ENCODE measurements around the gene BICRAL. TPM values are rescaled to one million over a fixed set of nuclear protein-coding genes. Genes with fewer than 3 reads are reported as not detected.

BICRAL gene
- total and polyA plus RNA-seq, 9 of the 15 experiments (the other 6 are each of a cell fraction or from before 2014, with no cell fraction given) = 1.2 to 11.9 (median 5.6) TPM

- Histone ChIP-seq H3K79me2 (ENCODE audit: control insufficient read depth, insufficient read depth, low read length) (peaks cover 36% of the 10 kb centered on the region), H3K9ac (ENCODE audit: insufficient read depth in 1 of 2, low read depth in 2 of 2, low read length in 2 of 2) (peak overlapping the region in 1 of 2 experiments; percentile 87; a peak in 3 of 4 replicates), H4K20me1 (replicated peaks; ENCODE audit: control insufficient read depth, insufficient read depth, low read length) (peaks cover 6% of the 10 kb centered on the region), H3K27me3 (ENCODE audit: control insufficient read depth in 2 of 2, insufficient read depth in 2 of 2, low read length in 2 of 2) (no peaks in the 10 kb centered on the region), H3K27ac (ENCODE audit: extremely low read depth, low read depth, low read length) (no peak overlapping the region), H3K9me3 (replicated peaks; ENCODE audit: control insufficient read depth, insufficient read depth, low read depth, low read length) (no peaks in the 10 kb centered on the region), H3K4me2 (ENCODE audit: insufficient read depth, low read length) (peak overlapping the region; percentile 87), H3K4me1 (replicated peaks in 1 of 2; ENCODE audit: control insufficient read depth in 2 of 2, insufficient read depth in 2 of 2, low read length in 2 of 2) (peaks cover 13 to 29% of the 10 kb centered on the region in 2 experiments), H2AFZ (ENCODE audit: low read depth, low read length) (peak overlapping the region; percentile 6), H3K4me3 (peak overlapping the region; percentile 90; the same call in 1 of the 2 replicates), H3K9me1 (ENCODE audit: control insufficient read depth, insufficient read depth, low read length) (no peaks in the 10 kb centered on the region), H3K36me3 (ENCODE audit: control insufficient read depth, insufficient read depth, low read length) (peaks cover 7% of the 10 kb centered on the region; the same call in 2 of the 3 replicates)
- TF ChIP-seq ZNF589 (CRISPR knock-in tag; IDR thresholded peaks at IDR 0.05; ENCODE audit: low read depth) (no peak), TBP (optimal IDR thresholded peaks at IDR 0.05; ENCODE audit: low read depth, low read length) (no peak), ARID2 (IDR thresholded peaks at IDR 0.05) (no peak), TAF1 (IDR thresholded peaks at IDR 0.05; ENCODE audit: control insufficient read depth, extremely low read depth, insufficient read depth, low read length, severe bottlenecking) (peak; percentile 19), ADNP (tag; IDR thresholded peaks at IDR 0.05) (peak; percentile 17; the same call in 1 of the 2 replicates), CREB5 (CRISPR knock-in tag; IDR thresholded peaks at IDR 0.05) (no peak), SMAD2 (IDR thresholded peaks at IDR 0.05; ENCODE audit: low read depth, low read length) (no peak), NFIC (IDR thresholded peaks at IDR 0.05) (peak; percentile 65), SAFB (IDR thresholded peaks at IDR 0.05; ENCODE audit: borderline replicate concordance, low read depth, low read length) (no peak), CTBP1 (IDR thresholded peaks at IDR 0.05; ENCODE audit: borderline replicate concordance) (no peak), FOXM1 (IDR thresholded peaks at IDR 0.05; ENCODE audit: low read depth) (no peak), FOXM1 (CRISPR knock-in tag; IDR thresholded peaks at IDR 0.05; ENCODE audit: low read depth) (no peak), ZNF41 (CRISPR knock-in tag; conservative IDR thresholded peaks at IDR 0.05) (no peak), SAP30 (IDR thresholded peaks at IDR 0.05; ENCODE audit: borderline replicate concordance, insufficient read depth, low read depth, low read length, poor library complexity, severe bottlenecking) (no peak), TAF9B (IDR thresholded peaks at IDR 0.05; ENCODE audit: partially characterized antibody) (no peak), TFAP4 (CRISPR knock-in tag; IDR thresholded peaks at IDR 0.05; ENCODE audit: borderline replicate concordance) (peak; percentile 36; the same call in 1 of the 2 replicates), RBBP5 (IDR thresholded peaks at IDR 0.05; ENCODE audit: borderline replicate concordance, insufficient read depth, low read length, poor library complexity, severe bottlenecking) (peak; percentile 30), PRPF4 (IDR thresholded peaks at IDR 0.05; ENCODE audit: insufficient read depth, low read depth, low read length, poor library complexity, severe bottlenecking) (no peak)
- no TSS peak for BruUV-seq (replicated peaks)
- 26% methylated on average over 8 of the region's 8 CpGs for WGBS (ENCODE audit: insufficient coverage, low coverage, missing lambda C conversion rate)
- intact Hi-C loops (cut with micrococcal nuclease) (loop anchor here (5.0 kb wide), 2 partner anchors 149 to 186 kb away; partner anchors contain the start of gene UBR2), in situ Hi-C loops (cut with MboI) (no loop called here)
- ChIA-PET CTCF (ENCODE audit: low intra/inter-chr PET ratio) (no interaction called here), POLR2A (interaction anchor here (0.6 to 6.6 kb wide), 10 partner anchors 8 to 827 kb away, joined by 3 to 73 read pairs (median 6); partner anchors contain the start of genes BICRAL, BYSL, MED20 and RPL7L1)
- ATAC-seq = no peak
- peak in 2 of 4 experiments; percentile 31 to 40 for DNase-seq (ENCODE audit: extremely low read depth in 1 of 4, low spot score in 3 of 4)
- peak; percentile 51 for FAIRE-seq
These were observed 33.5 kb upstream of the BICRAL start for GRCh38 chr6:42748203-42748898.

All from K562 (cell line).